IMR-90 (cell line): ENCODE measurements around the gene TEF. TPM values are rescaled to one million over a fixed set of nuclear protein-coding genes. Genes with fewer than 3 reads are reported as not detected.

Experiments used
- ATAC-seq: fragments of 200-7000 bp; cut with Tn5 transposase; 2 replicates; pipeline ENCODE4 v1.9.1; 2020; ENCODE audit warnings: low read depth, mild to moderate bottlenecking, moderate library complexity
- BruUV-seq: library from RNA; stranded (reverse); fragments of 400-500 nt; replicated peaks from 2 replicates; lab custom pipeline; 2021; lab: Mats Ljungman, UMichigan
- CTCF ChIA-PET: fragments of 300-600 bp; formaldehyde crosslinking; extraction: SDS; loops from one replicate; lab custom pipeline; 2021; ENCODE audit warnings: antibody characterized with exemption; lab: Yijun Ruan, JAX
- POLR2A ChIA-PET: fragments of 300-600 bp; sonication (Branson Sonifier 250); formaldehyde crosslinking; loops from one replicate; lab custom pipeline; 2022; ENCODE audit warnings: antibody characterized with exemption; ENCODE audit not compliant: unreplicated experiment; lab: Charles Lee
- DNase-seq: peaks from one replicate; pipeline ENCODE4 v3.0.0; 2013
- H2AFZ ChIP-seq: replicated peaks from 2 replicates; pipeline ENCODE3; 2013; ENCODE audit warnings: low read length, mild to moderate bottlenecking; ENCODE audit not compliant: poor library complexity
- H2AK5ac ChIP-seq: 2 replicates; pipeline ENCODE4 v1.6.1; 2013; ENCODE audit warnings: low read depth, low read length, inconsistent platforms
- H2AK9ac ChIP-seq: replicated peaks from 2 replicates; pipeline ENCODE3; 2013; ENCODE audit warnings: mild to moderate bottlenecking, low read depth, low read length, moderate library complexity; ENCODE audit not compliant: poor library complexity
- H2BK120ac ChIP-seq: 2 replicates; pipeline ENCODE4 v1.6.1; 2013; ENCODE audit warnings: low read depth, low read length, inconsistent platforms
- H2BK15ac ChIP-seq: 3 replicates; pipeline ENCODE4 v1.6.1; 2013; ENCODE audit warnings: low read depth, low read length, inconsistent platforms
- H2BK20ac ChIP-seq: 2 replicates; pipeline ENCODE4 v1.6.1; 2013; ENCODE audit warnings: low read depth, mild to moderate bottlenecking, inconsistent platforms, low read length, moderate library complexity
- H2BK5ac ChIP-seq: 2 replicates; pipeline ENCODE4 v1.6.1; 2013; ENCODE audit warnings: mild to moderate bottlenecking, low read depth, low read length, inconsistent platforms; ENCODE audit not compliant: poor library complexity, severe bottlenecking
- H3K14ac ChIP-seq: replicated peaks from 2 replicates; pipeline ENCODE4 v1.6.1; 2013; ENCODE audit warnings: low read depth, low read length, inconsistent platforms
- H3K18ac ChIP-seq: 2 replicates; pipeline ENCODE4 v1.6.1; 2013; ENCODE audit warnings: low read depth, low read length, control low read depth
- H3K23ac ChIP-seq: 2 replicates; pipeline ENCODE4 v1.6.1; 2013; ENCODE audit warnings: low read depth, low read length, inconsistent platforms
- H3K27ac ChIP-seq: 2 replicates; pipeline ENCODE4 v1.5.1; 2013; ENCODE audit warnings: mild to moderate bottlenecking, control low read depth, low read length; ENCODE audit not compliant: insufficient read depth
- H3K27me3 ChIP-seq: 2 replicates; pipeline ENCODE4 v1.6.1; 2013; ENCODE audit warnings: low read length; ENCODE audit not compliant: control insufficient read depth, insufficient read depth
- H3K36me3 ChIP-seq: 2 replicates; pipeline ENCODE4 v1.6.1; 2013; ENCODE audit warnings: low read length, mixed read lengths; ENCODE audit not compliant: control insufficient read depth, insufficient read depth
- H3K4ac ChIP-seq: 2 replicates; pipeline ENCODE4 v1.6.1; 2013; ENCODE audit warnings: low read depth, low read length, inconsistent platforms
- H3K4me1 ChIP-seq: 2 replicates; pipeline ENCODE4 v1.6.1; 2013; ENCODE audit warnings: low read length, mixed read lengths; ENCODE audit not compliant: control insufficient read depth, insufficient read depth
- H3K4me2 ChIP-seq: 2 replicates; pipeline ENCODE4 v1.6.1; 2013; ENCODE audit warnings: low read depth, mild to moderate bottlenecking, control low read depth, low read length, moderate library complexity
- H3K4me3 ChIP-seq: 2 replicates; pipeline ENCODE4 v1.5.1; 2013; ENCODE audit warnings: low read depth, mild to moderate bottlenecking, control low read depth, low read length, moderate library complexity; ENCODE audit not compliant: insufficient read depth
- H3K56ac ChIP-seq: 2 replicates; pipeline ENCODE4 v1.6.1; 2013; ENCODE audit warnings: low read length, inconsistent platforms; ENCODE audit not compliant: insufficient read depth; ENCODE audit errors: extremely low read depth
- H3K79me1 ChIP-seq, 2 experiments: 2 replicates each; pipeline ENCODE4 v1.6.1; 2013; ENCODE audit warnings: low read length in 2 of 2, inconsistent platforms in 1 of 2, low read depth in 1 of 2
- H3K9ac ChIP-seq: 2 replicates; pipeline ENCODE4 v1.6.1; 2013; ENCODE audit warnings: low read depth, low read length, control low read depth
- H3K9me1 ChIP-seq: 2 replicates; pipeline ENCODE4 v1.6.1; 2013; ENCODE audit warnings: low read length, inconsistent platforms; ENCODE audit not compliant: insufficient read depth
- H3K9me3 ChIP-seq: 2 replicates; pipeline ENCODE4 v1.6.1; 2013; ENCODE audit warnings: low read length; ENCODE audit not compliant: control insufficient read depth, insufficient read depth
- H4K20me1 ChIP-seq: 2 replicates; pipeline ENCODE4 v1.6.1; 2013; ENCODE audit warnings: low read length, inconsistent platforms; ENCODE audit not compliant: insufficient read depth
- H4K5ac ChIP-seq: 2 replicates; pipeline ENCODE4 v1.6.1; 2013; ENCODE audit warnings: mild to moderate bottlenecking, low read depth, low read length, control low read depth
- H4K8ac ChIP-seq, 2 experiments: 2 replicates each; pipeline ENCODE4 v1.6.1; 2013; ENCODE audit warnings: low read depth in 2 of 2, low read length in 2 of 2, control low read depth in 1 of 2, inconsistent platforms in 1 of 2
- H4K91ac ChIP-seq: 2 replicates; pipeline ENCODE4 v1.6.1; 2013; ENCODE audit warnings: low read depth, low read length, inconsistent platforms; ENCODE audit not compliant: insufficient read depth
- CEBPB ChIP-seq: IDR thresholded peaks from 2 replicates; pipeline ENCODE4 v1.6.1; 2012; ENCODE audit warnings: low read depth, low read length, improper control_type of control experiment
- ELK1 ChIP-seq: fragments of 150-350 bp; IDR thresholded peaks from 2 replicates; pipeline ENCODE4 v1.6.1; 2016; ENCODE audit warnings: low read depth, mild to moderate bottlenecking, low read length, moderate library complexity, borderline replicate concordance
- FOS ChIP-seq: fragments of 150-350 bp; IDR thresholded peaks from 2 replicates; pipeline ENCODE4 v1.6.1; 2016; ENCODE audit warnings: low read depth, low read length
- MAFK ChIP-seq: IDR thresholded peaks from 2 replicates; pipeline ENCODE4 v1.6.1; 2012; ENCODE audit warnings: low read depth, low read length, improper control_type of control experiment
- MAZ ChIP-seq: IDR thresholded peaks from 2 replicates; pipeline ENCODE4 v1.6.1; 2012; ENCODE audit warnings: low read depth, mild to moderate bottlenecking, low read length, improper control_type of control experiment, moderate library complexity, borderline replicate concordance
- MXI1 ChIP-seq: IDR thresholded peaks from 2 replicates; pipeline ENCODE4 v1.6.1; 2012; ENCODE audit warnings: low read depth, mild to moderate bottlenecking, low read length, moderate library complexity, borderline replicate concordance
- NFE2L2 ChIP-seq: fragments of 150-350 bp; IDR thresholded peaks from 2 replicates; pipeline ENCODE4 v1.6.1; 2016; ENCODE audit warnings: low read depth, mild to moderate bottlenecking, low read length
- RAD21 ChIP-seq: IDR thresholded peaks from 2 replicates; pipeline ENCODE4 v1.6.1; 2012; ENCODE audit warnings: low read length, improper control_type of control experiment
- RFX5 ChIP-seq: IDR thresholded peaks from 2 replicates; pipeline ENCODE4 v1.8.0; 2012; ENCODE audit warnings: low read depth, mild to moderate bottlenecking, low read length, moderate library complexity
- USF2 ChIP-seq: fragments of 150-350 bp; IDR thresholded peaks from 2 replicates; pipeline ENCODE4 v1.6.1; 2017; ENCODE audit warnings: mild to moderate bottlenecking, antibody characterized with exemption, low read length, low read depth
- WGBS, 2 experiments: methylation state at CpG; one replicate each; pipeline versions ENCODE4 v1.1.5 to v1.1.7; 2013; ENCODE audit warnings: missing lambda C conversion rate in 2 of 2; ENCODE audit not compliant: insufficient read length in 1 of 2; ENCODE audit errors: extremely low coverage in 2 of 2; 5-methylcytosine and 5-hydroxymethylcytosine counted together
- dilution Hi-C: fragments of 300-500 bp; cut with HindIII; formaldehyde crosslinking; loops from one replicate; pipeline ENCODE4 v1.14.3; 2018; ENCODE audit warnings: low sequenced_read_pairs; ENCODE audit not compliant: unreplicated experiment
- in situ Hi-C: fragments of 300-500 bp; cut with MboI; formaldehyde crosslinking; loops from 3 replicates; pipeline ENCODE4 v1.14.3; 2019; ENCODE audit warnings: low sequenced_read_pairs, inconsistent platforms, mixed read lengths
- intact Hi-C: fragments of 100-400 bp; cut with micrococcal nuclease; formaldehyde crosslinking; loops from 2 replicates; pipeline ENCODE4 v1.10.0; 2022
- polyA plus RNA-seq, 3 experiments: library from polyadenylated mRNA; depleted of rRNA; stranded (reverse); fragments of >200 nt; gene quantifications; 2 replicates each; pipeline ENCODE4 v1.2.3, GENCODE V29; 2012; ENCODE audit warnings: low replicate concordance in 1 of 3
- total RNA-seq: library from RNA; depleted of rRNA; stranded (reverse); fragments of >200 nt; gene quantifications from 2 replicates; pipeline ENCODE4 v1.2.3, GENCODE V29; 2012

TEF gene
- total and polyA plus RNA-seq, 2 of the 4 experiments (the other 2 are of a cell fraction): 5.6 to 11.6 TPM

- TF ChIP-seq RAD21 (no peak), MAZ (no peak), FOS (no peak)
These were observed 13.8 kb upstream of the TEF start (continued) for GRCh38 chr22:41367680-41368542.

GRCh38 chr22:41368543-41369423, 13.0 kb upstream of the TEF start:
- BruUV-seq: no TSS peak
- Histone ChIP-seq H3K9me1 (peaks cover 4% of the 10 kb centered on the region), H3K14ac (no peak overlapping the region), H3K79me1 (peaks cover 0 to 7% of the 10 kb centered on the region in 2 experiments; a peak in 1 of 4 replicates), H3K4me1 (peaks cover 11% of the 10 kb centered on the region), H2BK120ac (no peak overlapping the region), H3K36me3 (no peaks in the 10 kb centered on the region), H3K18ac (no peak overlapping the region), H4K20me1 (peaks cover 10% of the 10 kb centered on the region; the same call in 1 of the 2 replicates), H3K4me2 (no peak overlapping the region), H2BK5ac (no peak overlapping the region), H3K4me3 (no peak overlapping the region), H3K4ac (no peak overlapping the region), H2AFZ (no peak overlapping the region), H3K56ac (no peak overlapping the region), H4K91ac (no peak overlapping the region), H2BK20ac (no peak overlapping the region), H3K27me3 (peaks cover 3% of the 10 kb centered on the region; the same call in 1 of the 2 replicates), H4K5ac (no peak overlapping the region), H3K27ac (no peak overlapping the region), H3K23ac (no peak overlapping the region; the same call in 1 of the 2 replicates), H3K9ac (no peak overlapping the region), H2BK15ac (no peak overlapping the region), H2AK5ac (no peak overlapping the region; the same call in 1 of the 2 replicates), H4K8ac (no peak overlapping the region), H2AK9ac (peak overlapping the region; percentile 23), H3K9me3 (no peaks in the 10 kb centered on the region)
- POLR2A ChIA-PET: no interaction called here
- no peak for TF ChIP-seq MAFK
- TF ChIP-seq MXI1: no peak
- TF ChIP-seq FOS: no peak
- TF ChIP-seq CEBPB: no peak
- TF ChIP-seq RFX5: no peak
- TF ChIP-seq MAZ: no peak
- no peak for TF ChIP-seq NFE2L2
- TF ChIP-seq ELK1: no peak
- TF ChIP-seq USF2: no peak
- DNase-seq (no peak), ATAC-seq (no peak)
- in situ Hi-C loops: no loop called here
- CTCF ChIA-PET: no interaction called here
- intact Hi-C loops: no loop called here
- dilution Hi-C loops: no loop called here
- 74% methylated on average over 10 of the region's 19 CpGs; no CpG with 5 or more reads in 1 of the 2 experiments for WGBS, 2 experiments
